ENCODE data around the gene VAPA.
"Not testable (repeated sequence)": the region's sequence is repeated elsewhere in the genome, so short reads cannot be mapped to it uniquely, and the experiment has no call there.

The VAPA gene

GRCh38 chr18:9886005-9886348 is 27.8 kb upstream of the VAPA start:
- ATAC-seq: no peak

- no peak for ATAC-seq
Measured at GRCh38 chr18:9887992-9888391, 25.8 kb upstream of the VAPA start.

GRCh38 chr18:9890196-9890595 is 23.6 kb upstream of the VAPA start:
- ATAC-seq: no peak

- no peak for ATAC-seq
Measured at GRCh38 chr18:9890957-9891356, 22.9 kb upstream of the VAPA start.

- ATAC-seq: not testable (repeated sequence)
Measured at GRCh38 chr18:9891515-9891914, 22.3 kb upstream of the VAPA start.

- no peak for ATAC-seq
Measured at GRCh38 chr18:9894454-9895068, 19.3 kb upstream of the VAPA start.

- no peak for ATAC-seq
Measured at GRCh38 chr18:9897129-9897528, 16.7 kb upstream of the VAPA start.

GRCh38 chr18:9897787-9898291 is 16.0 kb upstream of the VAPA start:
- not testable (repeated sequence) for ATAC-seq

GRCh38 chr18:9898792-9899549 is 14.8 kb upstream of the VAPA start:
- no peak for ATAC-seq

GRCh38 chr18:9899550-9899930 is 14.3 kb upstream of the VAPA start:
- ATAC-seq: not testable (repeated sequence)

- ATAC-seq: no peak
Measured at GRCh38 chr18:9900699-9901098, 13.1 kb upstream of the VAPA start.

- no peak for ATAC-seq
Measured at GRCh38 chr18:9901377-9901776, 12.4 kb upstream of the VAPA start.

GRCh38 chr18:9902264-9902663 is 11.6 kb upstream of the VAPA start:
- not testable (repeated sequence) for ATAC-seq

GRCh38 chr18:9902832-9903231 is 11.0 kb upstream of the VAPA start:
- no peak for ATAC-seq

- ATAC-seq: no peak
Measured at GRCh38 chr18:9905401-9905922, 8.4 kb upstream of the VAPA start.

GRCh38 chr18:9906481-9906880 is 7.3 kb upstream of the VAPA start:
- no peak for ATAC-seq

- no peak for ATAC-seq
Measured at GRCh38 chr18:9907867-9908266, 5.9 kb upstream of the VAPA start.

- no peak for ATAC-seq
Measured at GRCh38 chr18:9910071-9910470, 3.7 kb upstream of the VAPA start.

- ATAC-seq: no peak
Measured at GRCh38 chr18:9910661-9911060, 3.2 kb upstream of the VAPA start.

GRCh38 chr18:9911226-9911625 is 2.6 kb upstream of the VAPA start:
- no peak for ATAC-seq

GRCh38 chr18:9912285-9912684 is 1.5 kb upstream of the VAPA start:
- not testable (repeated sequence) for ATAC-seq

GRCh38 chr18:9913151-9913525 is 678 bp upstream of the VAPA start:
- ATAC-seq: no peak

GRCh38 chr18:9914334-9914583 is 443 bp downstream of the VAPA start:
- no peak for ATAC-seq

- ATAC-seq: peak; percentile 33 to 34
Measured at GRCh38 chr18:9914584-9915290, 921 bp downstream of the VAPA start.
